ENCODE measurements around the gene XPO5. TPM values are rescaled to one million over a fixed set of nuclear protein-coding genes. Genes with fewer than 3 reads are reported as not detected.

XPO5 gene
- total and polyA plus RNA-seq, 9 of the 15 experiments (the other 6 are each of a cell fraction or from before 2014, with no cell fraction given): 36.0 to 170 (median 99.1) TPM

DNA sequence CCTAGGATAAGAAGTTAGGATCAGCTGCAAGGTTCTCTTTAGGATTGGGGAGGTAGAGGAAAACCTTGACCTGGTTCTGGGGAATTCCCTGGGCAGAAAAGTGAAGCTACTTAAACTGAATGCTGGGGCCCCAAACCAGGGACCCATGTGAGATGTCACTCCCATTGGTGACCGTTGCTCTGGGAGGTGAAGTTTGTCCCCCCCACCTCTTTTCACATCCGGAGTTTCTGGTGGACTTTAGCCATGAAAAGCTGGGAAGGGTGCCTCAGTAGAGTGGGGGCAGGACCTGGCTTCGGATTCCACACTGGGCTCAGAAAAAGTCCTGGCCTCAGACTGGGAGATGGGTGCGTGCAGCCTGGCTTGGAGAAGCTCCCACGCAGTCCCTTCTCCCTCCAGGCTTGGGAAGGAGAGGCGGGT is 85.3 kb downstream of the XPO5 start:
- 0 out of 3 replicates have a peak, but pooled peaks cover 3% of the 10 kb centered on the region for H3K79me2 ChIP-seq (ENCODE audit: control insufficient read depth, insufficient read depth, low read length)
- no peak for ATAC-seq
- no peak for DNase-seq (ENCODE audit: extremely low read depth in 1 of 4, low spot score in 3 of 4)
- 64% methylated on average over 6 of the region's 6 CpGs for WGBS (ENCODE audit: insufficient coverage, low coverage, missing lambda C conversion rate)
- no peak for FAIRE-seq
- ChIA-PET CTCF (ENCODE audit: low intra/inter-chr PET ratio) (no interaction called here), POLR2A (interaction anchor here (0.6 to 8.5 kb wide), 4 partner anchors 12 to 502 kb away, joined by 3 to 54 read pairs (median 14); partner anchors contain the start of genes LRRC73 and TJAP1)
- no peak overlapping the region for H2AFZ ChIP-seq (ENCODE audit: low read depth, low read length)
- H3K4me3 ChIP-seq: no peak overlapping the region
- no peaks in the 10 kb centered on the region for H3K9me3 ChIP-seq (replicated peaks; ENCODE audit: control insufficient read depth, insufficient read depth, low read depth, low read length)
- no peak overlapping the region for H3K27ac ChIP-seq (ENCODE audit: extremely low read depth, low read depth, low read length)
- H3K4me2 ChIP-seq (ENCODE audit: insufficient read depth, low read length): no peak overlapping the region
- H3K27me3 ChIP-seq (ENCODE audit: control insufficient read depth in 2 of 2, insufficient read depth in 2 of 2, low read length in 2 of 2): no peaks in the 10 kb centered on the region
- TF ChIP-seq NUFIP1 (IDR thresholded peaks at IDR 0.05; ENCODE audit: partially characterized antibody): no peak
- TF ChIP-seq PYGO2 (tag; IDR thresholded peaks at IDR 0.05): no peak
- TF ChIP-seq POLR2AphosphoS2 (IDR thresholded peaks at IDR 0.05; ENCODE audit: low read length): no peak
- TF ChIP-seq LCOR (CRISPR knock-in tag; IDR thresholded peaks at IDR 0.05): no peak
- no peak for TF ChIP-seq CTBP1 (IDR thresholded peaks at IDR 0.05; ENCODE audit: borderline replicate concordance)
- no peak for TF ChIP-seq CREB1 (IDR thresholded peaks at IDR 0.05)
- no peak for TF ChIP-seq CREB1 (CRISPR knock-in tag; IDR thresholded peaks at IDR 0.05)
- TF ChIP-seq, protein P1, sequence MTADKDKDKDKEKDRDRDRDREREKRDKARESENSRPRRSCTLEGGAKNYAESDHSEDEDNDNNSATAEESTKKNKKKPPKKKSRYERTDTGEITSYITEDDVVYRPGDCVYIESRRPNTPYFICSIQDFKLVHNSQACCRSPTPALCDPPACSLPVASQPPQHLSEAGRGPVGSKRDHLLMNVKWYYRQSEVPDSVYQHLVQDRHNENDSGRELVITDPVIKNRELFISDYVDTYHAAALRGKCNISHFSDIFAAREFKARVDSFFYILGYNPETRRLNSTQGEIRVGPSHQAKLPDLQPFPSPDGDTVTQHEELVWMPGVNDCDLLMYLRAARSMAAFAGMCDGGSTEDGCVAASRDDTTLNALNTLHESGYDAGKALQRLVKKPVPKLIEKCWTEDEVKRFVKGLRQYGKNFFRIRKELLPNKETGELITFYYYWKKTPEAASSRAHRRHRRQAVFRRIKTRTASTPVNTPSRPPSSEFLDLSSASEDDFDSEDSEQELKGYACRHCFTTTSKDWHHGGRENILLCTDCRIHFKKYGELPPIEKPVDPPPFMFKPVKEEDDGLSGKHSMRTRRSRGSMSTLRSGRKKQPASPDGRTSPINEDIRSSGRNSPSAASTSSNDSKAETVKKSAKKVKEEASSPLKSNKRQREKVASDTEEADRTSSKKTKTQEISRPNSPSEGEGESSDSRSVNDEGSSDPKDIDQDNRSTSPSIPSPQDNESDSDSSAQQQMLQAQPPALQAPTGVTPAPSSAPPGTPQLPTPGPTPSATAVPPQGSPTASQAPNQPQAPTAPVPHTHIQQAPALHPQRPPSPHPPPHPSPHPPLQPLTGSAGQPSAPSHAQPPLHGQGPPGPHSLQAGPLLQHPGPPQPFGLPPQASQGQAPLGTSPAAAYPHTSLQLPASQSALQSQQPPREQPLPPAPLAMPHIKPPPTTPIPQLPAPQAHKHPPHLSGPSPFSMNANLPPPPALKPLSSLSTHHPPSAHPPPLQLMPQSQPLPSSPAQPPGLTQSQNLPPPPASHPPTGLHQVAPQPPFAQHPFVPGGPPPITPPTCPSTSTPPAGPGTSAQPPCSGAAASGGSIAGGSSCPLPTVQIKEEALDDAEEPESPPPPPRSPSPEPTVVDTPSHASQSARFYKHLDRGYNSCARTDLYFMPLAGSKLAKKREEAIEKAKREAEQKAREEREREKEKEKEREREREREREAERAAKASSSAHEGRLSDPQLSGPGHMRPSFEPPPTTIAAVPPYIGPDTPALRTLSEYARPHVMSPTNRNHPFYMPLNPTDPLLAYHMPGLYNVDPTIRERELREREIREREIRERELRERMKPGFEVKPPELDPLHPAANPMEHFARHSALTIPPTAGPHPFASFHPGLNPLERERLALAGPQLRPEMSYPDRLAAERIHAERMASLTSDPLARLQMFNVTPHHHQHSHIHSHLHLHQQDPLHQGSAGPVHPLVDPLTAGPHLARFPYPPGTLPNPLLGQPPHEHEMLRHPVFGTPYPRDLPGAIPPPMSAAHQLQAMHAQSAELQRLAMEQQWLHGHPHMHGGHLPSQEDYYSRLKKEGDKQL (CRISPR knock-in tag; IDR thresholded peaks at IDR 0.05; ENCODE audit: borderline replicate concordance): no peak
- TF ChIP-seq ZFP30 (CRISPR knock-in tag; IDR thresholded peaks at IDR 0.05; ENCODE audit: borderline replicate concordance): no peak
- TF ChIP-seq SAP30 (IDR thresholded peaks at IDR 0.05; ENCODE audit: borderline replicate concordance, insufficient read depth, low read depth, low read length, poor library complexity, severe bottlenecking): no peak
- H3K9me1 ChIP-seq (ENCODE audit: control insufficient read depth, insufficient read depth, low read length): no peaks in the 10 kb centered on the region
- in situ Hi-C loops (cut with MboI): loop anchor here (5.0 kb wide), 1 partner anchor 228 kb away; no protein-coding TSS in a partner anchor
- no TSS peak for BruUV-seq (replicated peaks)
- peaks cover 2% of the 10 kb centered on the region; the same call in 1 of the 3 replicates for H3K36me3 ChIP-seq (ENCODE audit: control insufficient read depth, insufficient read depth, low read length)
- H3K9ac ChIP-seq (ENCODE audit: insufficient read depth in 1 of 2, low read depth in 2 of 2, low read length in 2 of 2): no peak overlapping the region
- peaks cover 16 to 27% of the 10 kb centered on the region in 2 experiments for H3K4me1 ChIP-seq (replicated peaks in 1 of 2; ENCODE audit: control insufficient read depth in 2 of 2, insufficient read depth in 2 of 2, low read length in 2 of 2)
- H4K20me1 ChIP-seq (replicated peaks; ENCODE audit: control insufficient read depth, insufficient read depth, low read length): peaks cover 24% of the 10 kb centered on the region
- intact Hi-C loops (cut with micrococcal nuclease): no loop called here
